NCI-H2029 treated with DMSO at 0.1 percent for 48 hours (cell line): ENCODE measurements around the gene OTUD6A.
"Not testable (repeated sequence)": the region's sequence is repeated elsewhere in the genome, so short reads cannot be mapped to it uniquely, and the experiment has no call there.

ENCODE experiments used
- DNase-seq: peaks from one replicate; lab custom pipeline; 2025; lab: John Stamatoyannopoulos, UW

The OTUD6A gene

DNA sequence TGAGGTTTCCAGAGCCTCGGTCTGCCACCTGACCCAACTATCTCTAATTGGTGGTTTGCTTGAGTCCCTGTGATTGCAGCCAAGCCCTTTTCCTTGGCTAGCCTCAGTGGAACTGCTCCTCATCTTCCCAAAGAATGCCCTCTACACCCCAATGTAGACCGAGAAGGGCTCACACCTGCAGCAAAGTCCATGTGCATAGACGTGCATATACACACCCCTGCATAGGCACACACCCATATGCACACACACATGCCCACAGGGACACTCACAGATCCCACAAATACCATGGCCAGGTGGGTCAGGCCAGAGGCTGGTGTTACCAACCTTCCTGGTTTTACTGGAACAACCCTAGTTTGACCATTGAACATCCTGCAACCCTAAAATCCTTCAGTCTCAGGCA, 12.9 kb upstream of the OTUD6A start:
- no peak for DNase-seq

DNA sequence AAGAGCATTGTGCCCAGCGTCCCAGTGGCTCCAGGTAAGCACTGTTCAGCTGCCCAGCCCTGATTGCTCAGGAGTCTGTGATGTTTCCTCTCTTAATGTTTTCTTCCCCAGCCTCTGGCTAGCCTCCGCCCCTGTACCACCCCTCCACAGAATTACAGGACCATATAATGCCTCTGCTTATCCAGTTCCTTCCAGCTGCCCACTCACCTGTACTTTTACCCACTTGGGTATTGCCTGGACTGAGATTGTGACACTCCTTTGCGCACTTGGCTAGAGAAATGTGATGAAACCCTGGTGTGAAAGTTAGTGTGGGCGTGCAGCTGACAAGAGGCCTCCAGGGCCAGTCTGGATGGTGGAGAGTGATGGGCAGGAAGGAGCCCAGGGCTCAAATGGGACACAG, 12.3 kb upstream of the OTUD6A start, which contains the start of gene AWAT2:
TSS of gene AWAT2 (minus strand) at position 14 of the 400 bp plus-strand sequence. CDS start at position 8, 6 bp downstream.
- no peak for DNase-seq

DNA sequence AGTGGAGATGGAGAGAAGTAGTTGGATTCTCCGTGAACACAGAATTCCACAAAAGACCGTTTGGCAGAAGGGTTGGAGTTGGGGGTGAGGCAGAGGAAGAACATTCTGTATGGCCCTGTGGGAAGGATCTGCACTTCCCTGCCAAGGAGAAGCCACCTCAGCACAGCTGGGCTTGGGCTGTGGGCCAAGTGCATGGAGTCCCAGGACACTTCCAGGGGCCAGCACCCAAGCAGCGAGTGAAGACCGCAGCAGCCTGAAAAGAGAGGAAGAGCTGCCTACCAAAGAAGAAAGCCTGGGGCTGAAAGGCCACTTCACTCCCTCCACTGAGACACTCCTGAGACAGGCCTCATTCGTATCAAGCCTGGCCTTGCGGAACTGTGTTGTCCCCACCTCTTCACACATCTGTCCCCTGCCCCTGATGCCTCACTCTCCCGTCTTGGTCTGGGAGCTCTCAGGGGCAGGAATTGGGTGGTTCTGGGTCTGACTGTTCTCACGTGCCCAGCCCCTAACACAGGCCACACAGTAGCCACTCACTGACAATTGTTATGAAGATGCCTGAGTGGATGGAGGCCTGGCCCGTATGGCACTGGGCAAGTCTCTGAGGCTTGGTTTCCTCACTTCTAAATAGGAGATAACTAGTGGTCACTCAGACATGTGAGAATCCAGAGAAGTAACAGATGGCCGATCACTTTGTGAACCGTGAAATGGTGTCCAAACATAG, 9.2 kb upstream of the OTUD6A start:
- DNase-seq, result no peak

DNA sequence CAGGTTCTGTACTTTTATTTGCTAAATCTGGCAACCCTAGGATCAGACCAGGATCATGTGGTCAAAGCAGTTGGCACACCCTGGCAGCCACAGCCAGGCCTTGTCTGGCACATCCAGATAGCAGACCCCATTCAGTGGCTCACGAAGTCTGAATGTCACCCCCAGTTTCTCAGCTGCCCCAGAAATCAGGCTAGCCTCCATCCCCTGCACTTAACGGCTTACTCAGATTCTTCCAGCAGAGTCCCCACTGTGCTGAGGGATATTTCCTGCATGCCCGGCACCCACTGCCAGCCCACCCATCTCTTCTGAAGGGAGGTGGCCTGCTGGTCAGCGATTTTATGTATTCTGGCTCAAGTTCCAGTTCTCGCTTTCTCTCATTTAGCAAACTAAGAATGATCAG, 7.9 kb upstream of the OTUD6A start:
- no peak for DNase-seq

DNA sequence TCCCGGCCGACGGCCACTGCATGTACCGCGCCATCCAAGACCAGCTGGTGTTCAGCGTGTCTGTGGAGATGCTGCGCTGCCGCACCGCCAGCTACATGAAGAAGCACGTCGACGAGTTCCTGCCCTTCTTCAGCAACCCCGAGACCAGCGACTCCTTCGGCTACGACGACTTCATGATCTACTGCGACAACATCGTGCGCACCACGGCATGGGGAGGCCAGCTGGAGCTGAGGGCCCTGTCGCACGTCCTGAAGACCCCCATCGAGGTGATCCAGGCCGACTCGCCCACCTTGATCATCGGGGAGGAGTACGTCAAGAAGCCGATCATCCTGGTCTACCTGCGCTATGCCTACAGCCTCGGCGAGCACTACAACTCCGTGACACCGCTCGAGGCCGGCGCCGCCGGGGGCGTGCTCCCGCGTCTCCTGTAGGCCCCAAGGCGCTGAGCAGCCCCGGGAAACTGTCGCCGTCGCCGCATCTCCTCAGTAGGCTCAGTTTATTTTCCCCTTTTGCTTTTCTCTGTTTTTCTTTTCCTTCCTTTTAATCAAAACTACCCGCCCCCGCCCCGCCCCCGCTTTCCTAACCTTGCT, 799 bp downstream of the OTUD6A start:
- DNase-seq, result no peak

DNA sequence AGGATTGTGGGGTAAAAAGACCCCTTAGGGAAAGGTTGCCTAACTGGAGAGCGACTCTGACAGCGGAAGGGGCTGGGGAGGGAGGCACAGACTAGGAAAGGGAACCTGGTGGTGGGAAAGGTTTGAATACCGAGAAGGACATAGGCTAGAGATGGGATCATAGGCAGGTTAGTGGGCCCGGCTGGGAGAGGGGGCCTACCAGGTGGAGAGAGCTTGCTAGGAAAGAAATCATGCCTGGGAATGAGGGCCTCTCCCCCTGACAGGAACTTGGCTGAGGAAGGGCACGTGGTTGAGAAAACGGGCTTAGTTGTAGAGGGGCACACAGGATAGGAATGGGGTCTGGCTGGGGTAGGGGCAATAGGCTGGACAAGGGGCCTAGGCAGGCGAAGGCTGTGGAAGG, 4.4 kb downstream of the OTUD6A start:
- no peak for DNase-seq

DNA sequence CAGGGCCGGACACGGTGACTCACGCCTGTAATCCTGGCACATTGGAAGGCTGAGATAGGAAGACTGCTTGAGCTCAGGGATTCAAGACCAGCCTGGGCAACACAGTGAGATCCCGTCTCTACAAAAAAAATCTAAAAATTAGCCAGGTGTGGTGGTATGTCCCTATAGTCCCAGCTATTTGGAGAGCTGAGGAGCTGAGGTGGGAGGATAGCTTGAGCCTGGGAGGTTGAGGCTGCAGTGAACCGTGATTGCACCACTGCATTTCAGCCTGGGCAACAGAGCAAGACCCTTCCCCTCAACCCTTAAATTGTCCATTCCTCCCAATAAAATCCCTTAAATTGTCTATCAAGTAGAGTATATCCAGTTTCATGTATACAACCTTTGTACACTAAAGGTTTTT, 17.0 kb downstream of the OTUD6A start:
- no peak for DNase-seq

DNA sequence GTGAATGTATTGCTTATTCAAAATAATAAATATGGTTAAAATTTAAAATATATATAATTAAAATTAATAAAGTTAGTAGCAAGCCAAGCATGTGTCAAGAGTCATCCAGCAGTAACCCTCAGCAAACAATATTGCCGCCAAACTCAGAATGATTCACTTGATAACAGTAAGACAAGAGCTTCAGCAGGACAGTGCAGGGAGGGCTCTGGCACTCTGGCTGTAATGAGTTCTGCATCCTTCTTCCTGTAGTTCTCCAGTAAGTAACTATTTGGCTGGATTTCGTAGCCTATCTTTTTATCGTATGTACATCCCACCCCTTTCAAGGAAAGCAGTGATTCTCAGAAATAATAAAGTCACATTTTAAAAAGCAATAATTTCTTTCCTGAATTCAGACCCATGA, 17.6 kb downstream of the OTUD6A start:
- DNase-seq, result no peak

DNA sequence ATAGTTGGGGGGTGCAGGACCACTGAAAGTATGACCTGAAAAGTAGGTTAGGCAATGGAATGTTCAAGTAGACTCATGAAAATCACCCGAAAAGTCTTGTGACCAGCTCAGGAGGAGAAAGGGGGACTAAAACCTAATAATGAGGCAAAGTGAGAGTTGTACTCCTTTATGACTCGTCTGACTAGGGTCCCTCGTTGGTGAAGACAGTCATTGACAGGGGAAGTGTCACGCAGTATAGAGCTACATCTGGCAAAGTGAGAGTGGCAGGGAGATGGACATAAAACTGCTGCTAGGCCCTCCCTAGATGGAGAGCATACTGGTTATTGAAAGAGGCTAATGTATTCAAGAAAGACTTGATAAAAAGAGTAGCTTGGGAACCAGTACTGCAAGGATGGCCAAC, 20.5 kb downstream of the OTUD6A start:
- no peak for DNase-seq

DNA sequence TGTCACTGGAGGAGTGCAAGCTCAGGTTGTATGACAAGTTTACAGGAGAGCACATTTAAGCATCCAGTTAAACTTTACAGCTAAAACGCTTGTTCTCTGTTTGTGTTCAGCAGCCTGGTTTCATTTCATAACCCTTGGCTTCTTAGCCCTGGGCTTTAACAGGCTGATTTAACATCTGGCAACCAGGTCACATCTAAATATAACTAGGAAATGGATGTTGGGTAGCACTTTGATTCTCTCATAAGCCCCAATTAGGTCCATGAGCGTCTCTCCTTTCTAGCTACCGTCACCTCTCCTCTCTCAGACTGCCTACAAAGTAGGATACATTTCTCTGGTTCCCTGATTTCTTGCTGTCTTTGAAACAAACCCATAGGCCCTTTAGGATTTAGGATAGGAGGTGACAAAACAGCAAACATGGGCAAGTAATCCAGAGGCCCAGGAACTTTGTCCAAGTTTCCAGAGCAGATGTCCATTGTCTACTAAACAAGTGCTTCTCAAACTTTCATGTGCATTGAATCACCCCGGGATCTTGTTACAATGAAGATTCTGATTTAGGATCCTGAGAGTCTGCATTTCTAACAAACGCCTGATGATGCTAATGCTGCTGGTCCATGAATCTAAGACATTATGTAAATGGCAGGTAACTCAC, 22.5 kb downstream of the OTUD6A start:
- no peak for DNase-seq

DNA sequence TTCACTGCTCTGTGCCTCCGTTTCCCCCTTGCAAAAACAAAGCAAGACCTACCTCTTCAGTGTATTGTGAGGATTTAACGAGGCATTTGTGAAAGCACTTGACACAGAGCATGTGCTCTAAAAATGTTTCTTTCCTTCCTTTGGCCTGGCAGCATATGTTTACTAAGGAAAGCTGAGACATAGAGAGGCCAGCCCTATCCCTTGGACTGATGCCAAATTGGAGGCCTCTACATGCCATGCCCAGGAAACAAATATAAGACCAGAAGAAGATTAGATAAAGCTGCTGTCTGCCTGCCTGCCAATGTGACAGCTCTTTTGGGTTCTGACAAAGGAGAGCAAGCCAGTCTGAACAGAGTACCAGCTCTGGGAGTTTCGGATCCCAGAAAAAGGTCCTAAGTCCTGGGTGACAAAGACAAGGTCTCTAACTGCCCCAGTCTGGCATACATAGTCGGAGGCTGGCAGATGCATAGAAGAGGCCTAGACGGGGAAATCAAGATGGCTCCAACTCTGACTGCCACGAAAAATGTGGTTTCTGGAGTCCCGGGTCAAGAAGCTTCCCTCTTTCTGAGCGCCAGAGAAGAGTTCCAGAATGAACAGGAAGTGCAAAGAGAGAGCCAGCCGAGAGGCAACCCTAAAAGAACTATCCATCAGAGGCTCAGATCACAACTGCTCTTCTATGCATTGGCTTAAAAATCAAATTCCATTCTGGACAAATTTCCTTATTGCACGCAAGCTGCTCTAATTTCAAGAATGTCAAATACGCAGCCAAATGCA, 25.8 kb downstream of the OTUD6A start:
- peak; percentile 33 for DNase-seq

DNA sequence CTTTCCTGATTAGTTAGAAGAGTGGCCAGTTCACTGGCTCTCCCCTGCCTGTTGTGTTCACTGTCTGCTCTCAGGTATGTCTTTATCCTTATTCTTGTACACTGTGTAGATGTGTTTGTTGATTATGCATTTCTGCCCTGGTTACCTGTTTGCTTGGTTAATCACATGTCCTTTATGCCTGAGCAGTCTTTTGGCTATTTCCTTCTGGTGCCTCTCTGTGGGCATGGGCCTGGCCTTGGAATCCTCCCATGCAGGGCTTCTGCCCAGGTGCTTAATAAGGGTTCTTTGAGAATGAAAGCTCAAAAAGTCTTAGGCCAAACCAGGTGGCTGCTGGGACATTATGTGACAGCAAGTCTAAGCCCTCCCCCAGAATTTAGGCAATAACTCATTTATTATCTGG, 26.5 kb downstream of the OTUD6A start:
- DNase-seq, result no peak

DNA sequence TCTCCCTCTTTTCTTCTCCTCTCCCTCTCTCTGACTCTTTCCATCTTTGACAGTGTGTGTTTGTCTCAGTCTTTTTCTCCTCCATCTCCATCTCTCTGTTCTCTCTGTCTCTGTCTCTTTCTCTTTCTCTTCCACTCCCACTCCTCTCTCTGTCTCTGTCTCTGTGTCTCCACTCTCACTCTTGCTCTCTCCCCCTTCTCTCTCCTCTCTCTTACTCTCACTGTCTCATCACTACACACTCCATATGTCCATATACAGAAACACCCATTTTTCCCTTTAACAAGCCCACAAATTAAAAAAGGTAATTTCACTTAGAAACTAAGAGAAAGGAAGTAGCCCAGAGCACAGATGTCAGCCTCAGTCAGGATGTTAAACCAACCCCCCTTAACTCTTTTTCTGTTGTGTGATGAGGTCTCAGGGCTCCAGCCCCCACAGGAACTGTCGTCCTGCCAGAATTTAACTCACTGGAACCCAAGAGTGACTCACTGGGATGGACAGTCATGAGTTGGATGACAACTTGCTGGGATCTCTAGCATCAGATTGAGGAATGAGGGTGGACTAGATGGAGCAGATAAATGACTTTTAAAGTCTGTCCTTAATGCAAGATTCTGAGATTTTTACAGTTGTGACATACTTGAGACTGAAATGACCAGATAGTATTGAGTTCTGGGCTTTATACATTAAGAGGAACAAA, 27.5 kb downstream of the OTUD6A start:
- DNase-seq, result no peak

DNA sequence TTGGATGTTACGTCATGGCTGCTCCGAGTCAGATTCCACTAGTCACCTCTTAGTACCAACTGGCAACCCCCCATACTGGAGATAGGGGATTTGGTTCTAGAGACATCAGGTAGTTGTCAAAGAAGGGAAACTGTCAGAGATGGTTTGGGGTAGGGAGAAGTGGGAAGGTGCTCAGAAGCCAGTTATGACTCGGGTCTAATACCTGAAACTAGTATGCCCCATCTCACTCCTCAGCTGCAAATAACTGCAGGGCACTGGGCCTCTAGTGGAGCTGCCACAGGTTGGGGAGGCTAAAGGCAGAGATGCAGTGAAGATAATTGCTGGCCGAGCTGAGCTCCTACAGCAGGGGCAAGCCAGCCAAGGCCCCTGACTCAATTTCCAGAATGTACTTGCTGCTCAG, 30.0 kb downstream of the OTUD6A start:
- no peak for DNase-seq

DNA sequence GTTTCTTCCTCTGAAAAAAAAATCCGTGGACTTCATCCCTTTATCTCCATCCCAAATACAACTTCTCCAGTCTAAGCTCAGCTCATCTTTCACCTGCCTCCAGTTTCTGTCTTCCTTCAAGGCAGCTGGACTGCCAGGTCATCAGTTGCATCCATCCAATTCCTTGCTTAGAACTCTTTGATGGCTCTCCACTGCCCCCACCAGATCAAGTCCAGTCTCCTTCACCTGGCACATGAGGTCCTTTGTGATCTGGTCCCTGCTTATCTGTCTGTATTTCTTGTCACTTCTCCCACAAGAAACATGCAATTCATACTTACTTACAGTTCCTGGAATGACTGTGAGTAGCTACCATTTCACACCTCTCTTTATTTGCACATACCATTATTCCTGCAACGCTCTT, 33.8 kb downstream of the OTUD6A start:
- peak; percentile 1 for DNase-seq

DNA sequence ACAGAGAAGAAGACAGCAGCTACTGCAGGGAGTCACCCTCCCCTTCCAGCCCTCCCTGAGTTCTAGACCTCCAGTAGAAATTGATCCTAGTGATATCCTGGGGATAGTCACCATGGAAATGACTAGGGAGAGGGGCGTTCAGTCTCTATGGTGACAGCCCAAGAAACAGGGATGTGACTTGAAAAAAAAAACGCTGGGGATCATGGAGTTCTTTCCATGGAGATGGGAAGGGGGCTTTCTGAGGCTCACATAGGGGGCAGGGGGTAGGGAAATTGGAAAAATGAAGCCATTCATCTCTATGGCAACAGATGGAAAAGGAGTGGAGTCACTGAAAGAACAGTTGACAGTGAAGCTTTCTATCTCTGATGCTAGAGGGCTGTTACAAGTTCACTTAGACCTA, 43.0 kb downstream of the OTUD6A start:
- DNase-seq, result no peak

DNA sequence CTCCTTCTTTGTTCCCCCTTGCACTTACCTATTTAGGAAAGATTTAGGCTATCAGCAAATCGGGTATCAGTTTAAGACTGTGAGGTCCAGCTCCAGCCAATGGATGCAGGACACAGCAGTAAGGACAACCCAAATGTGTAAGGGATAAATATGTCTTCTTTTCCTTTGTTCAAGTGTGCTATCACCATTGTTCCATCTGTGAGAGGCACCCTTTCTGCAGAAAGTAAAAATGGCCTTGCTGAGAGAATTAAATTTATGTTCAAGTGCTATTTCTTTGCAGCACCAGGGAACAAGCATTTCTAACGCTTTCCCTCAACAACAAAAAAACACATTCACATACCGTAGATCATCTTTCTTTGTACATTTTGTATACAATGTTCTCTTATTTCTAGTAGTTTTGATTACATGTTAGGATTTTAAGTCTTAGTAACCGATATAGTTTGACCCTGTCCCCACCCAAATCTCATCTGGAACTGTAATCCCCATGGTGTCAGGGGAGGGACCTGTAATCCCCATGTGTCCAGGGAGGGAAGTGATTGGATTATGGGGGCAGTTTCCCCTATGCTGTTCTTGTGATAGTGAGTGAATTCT, 49.3 kb downstream of the OTUD6A start:
- not testable (repeated sequence) for DNase-seq
